ENCODE data around the gene GTF3C5.

GTF3C5 gene

DNA sequence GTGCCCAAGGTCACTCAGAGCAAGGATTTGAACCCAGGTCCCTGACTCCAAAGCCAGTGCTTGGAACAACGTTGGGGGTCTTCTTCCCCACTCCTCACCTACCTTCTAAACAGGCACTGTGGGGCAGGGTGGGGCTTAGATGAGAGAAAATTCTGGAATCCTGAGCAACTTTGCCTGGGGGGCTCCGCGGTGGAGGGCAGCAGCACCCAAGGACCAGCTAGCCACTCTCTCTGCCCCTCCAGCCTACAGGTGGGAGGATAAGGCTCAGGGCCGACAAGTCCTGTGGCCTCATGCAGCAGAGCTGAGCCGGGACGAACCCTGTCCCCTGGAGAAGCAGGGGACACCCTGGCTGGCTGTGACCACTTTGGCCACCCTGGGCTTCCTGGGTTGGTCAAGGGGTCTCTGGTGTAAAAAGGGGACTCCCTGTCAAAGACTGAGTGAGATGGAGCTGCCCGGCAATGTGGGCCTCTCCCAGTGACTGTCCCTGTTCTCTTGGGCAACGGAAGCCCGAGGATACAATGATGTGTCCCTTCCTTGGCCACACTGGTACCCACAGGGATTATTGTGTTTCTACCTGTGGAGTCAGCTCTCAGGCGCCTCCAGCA, 57.5 kb downstream of the GTF3C5 start:
- Histone ChIP-seq H3K4me2 (ENCODE audit: low read depth, low read length, poor library complexity, severe bottlenecking) (no peak overlapping the region), H3K79me2 (ENCODE audit: insufficient read depth, low read length) (no peaks in the 10 kb centered on the region), H3K4me1 (ENCODE audit: insufficient read depth, low read length, poor library complexity, severe bottlenecking) (no peaks in the 10 kb centered on the region), H3K36me3 (ENCODE audit: insufficient read depth, low read length) (no peaks in the 10 kb centered on the region), H3F3A (ENCODE audit: low read depth) (no peaks in the 10 kb centered on the region), H4K20me1 (ENCODE audit: insufficient read depth, low read length, poor library complexity, severe bottlenecking) (no peaks in the 10 kb centered on the region), H2AFZ (ENCODE audit: low read length) (no peak overlapping the region), H3K4me3 (ENCODE audit: low read length, poor library complexity, severe bottlenecking) (no peak overlapping the region), H3K9ac (ENCODE audit: low read depth, low read length, poor library complexity, severe bottlenecking) (no peak overlapping the region), H3K27me3 (ENCODE audit: insufficient read depth, low read length, poor library complexity, severe bottlenecking) (no peaks in the 10 kb centered on the region), H3K9me2 (replicated peaks; ENCODE audit: low read depth, low read length) (no peaks in the 10 kb centered on the region), H3K9me3 (ENCODE audit: insufficient read depth, low read depth, low read length) (no peaks in the 10 kb centered on the region)
- TF ChIP-seq, protein P1, sequence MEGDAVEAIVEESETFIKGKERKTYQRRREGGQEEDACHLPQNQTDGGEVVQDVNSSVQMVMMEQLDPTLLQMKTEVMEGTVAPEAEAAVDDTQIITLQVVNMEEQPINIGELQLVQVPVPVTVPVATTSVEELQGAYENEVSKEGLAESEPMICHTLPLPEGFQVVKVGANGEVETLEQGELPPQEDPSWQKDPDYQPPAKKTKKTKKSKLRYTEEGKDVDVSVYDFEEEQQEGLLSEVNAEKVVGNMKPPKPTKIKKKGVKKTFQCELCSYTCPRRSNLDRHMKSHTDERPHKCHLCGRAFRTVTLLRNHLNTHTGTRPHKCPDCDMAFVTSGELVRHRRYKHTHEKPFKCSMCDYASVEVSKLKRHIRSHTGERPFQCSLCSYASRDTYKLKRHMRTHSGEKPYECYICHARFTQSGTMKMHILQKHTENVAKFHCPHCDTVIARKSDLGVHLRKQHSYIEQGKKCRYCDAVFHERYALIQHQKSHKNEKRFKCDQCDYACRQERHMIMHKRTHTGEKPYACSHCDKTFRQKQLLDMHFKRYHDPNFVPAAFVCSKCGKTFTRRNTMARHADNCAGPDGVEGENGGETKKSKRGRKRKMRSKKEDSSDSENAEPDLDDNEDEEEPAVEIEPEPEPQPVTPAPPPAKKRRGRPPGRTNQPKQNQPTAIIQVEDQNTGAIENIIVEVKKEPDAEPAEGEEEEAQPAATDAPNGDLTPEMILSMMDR (conservative IDR thresholded peaks at IDR 0.05; ENCODE audit: low read length) = no peak

DNA sequence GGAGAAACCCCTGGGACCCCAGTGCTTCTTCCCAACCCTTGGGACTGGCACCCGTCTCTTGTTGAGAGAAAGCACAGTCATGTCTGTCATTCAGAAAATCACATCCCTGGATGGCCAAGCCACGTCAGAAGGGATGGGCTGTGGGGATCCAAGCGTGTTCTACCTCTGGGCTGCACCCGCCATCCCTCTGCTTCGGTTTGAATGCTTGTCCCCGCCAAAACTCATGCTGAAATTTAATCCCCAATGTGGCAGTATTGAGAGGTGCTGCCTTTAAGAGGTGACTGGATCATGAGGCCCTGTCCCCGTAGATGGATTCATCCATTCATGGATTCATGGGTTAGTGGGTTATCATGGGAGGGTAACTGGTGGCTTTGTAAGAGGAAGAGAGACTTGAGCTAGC, 58.0 kb downstream of the GTF3C5 start:
- H4K20me1 ChIP-seq (ENCODE audit: insufficient read depth, low read length, poor library complexity, severe bottlenecking) = no peaks in the 10 kb centered on the region
- H3K4me1 ChIP-seq (ENCODE audit: insufficient read depth, low read length, poor library complexity, severe bottlenecking) = no peaks in the 10 kb centered on the region
- H3K79me2 ChIP-seq (ENCODE audit: insufficient read depth, low read length) = no peaks in the 10 kb centered on the region
- H3K4me2 ChIP-seq (ENCODE audit: low read depth, low read length, poor library complexity, severe bottlenecking) = no peak overlapping the region
- no peak overlapping the region for H3K9ac ChIP-seq (ENCODE audit: low read depth, low read length, poor library complexity, severe bottlenecking)
- no peaks in the 10 kb centered on the region for H3K9me3 ChIP-seq (ENCODE audit: insufficient read depth, low read depth, low read length)
- no peaks in the 10 kb centered on the region for H3K9me2 ChIP-seq (replicated peaks; ENCODE audit: low read depth, low read length)
- no peaks in the 10 kb centered on the region for H3K36me3 ChIP-seq (ENCODE audit: insufficient read depth, low read length)
- H3K27me3 ChIP-seq (ENCODE audit: insufficient read depth, low read length, poor library complexity, severe bottlenecking) = no peaks in the 10 kb centered on the region
- H2AFZ ChIP-seq (ENCODE audit: low read length) = no peak overlapping the region
- TF ChIP-seq, protein P1 (conservative IDR thresholded peaks at IDR 0.05; ENCODE audit: low read length) = no peak
- TF ChIP-seq EZH2phosphoT487 (IDR thresholded peaks at IDR 0.05; ENCODE audit: borderline replicate concordance) = no peak
- H3K4me3 ChIP-seq (ENCODE audit: low read length, poor library complexity, severe bottlenecking) = no peak overlapping the region
- H3F3A ChIP-seq (ENCODE audit: low read depth) = no peaks in the 10 kb centered on the region

DNA sequence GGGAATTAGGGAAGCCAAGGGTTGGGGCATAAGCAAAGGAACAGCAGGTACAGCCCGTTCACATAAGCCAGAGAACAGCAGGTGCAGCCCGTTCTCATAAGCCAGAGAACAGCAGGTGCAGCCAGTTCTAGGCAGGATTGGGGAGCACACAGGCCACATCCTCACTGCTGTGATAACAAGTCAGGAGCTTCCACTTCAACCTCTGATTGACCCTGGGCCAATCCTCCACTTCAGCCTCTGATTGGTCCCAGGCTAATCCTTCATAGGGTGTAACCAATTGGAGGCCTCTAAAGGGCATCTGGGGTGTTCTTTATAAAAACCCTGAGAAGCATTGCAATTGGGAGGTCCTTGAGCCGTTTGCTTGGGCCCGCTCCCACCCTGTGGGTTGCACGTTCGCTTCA, 58.5 kb downstream of the GTF3C5 start:
- no peak for TF ChIP-seq EZH2phosphoT487 (IDR thresholded peaks at IDR 0.05; ENCODE audit: borderline replicate concordance)
- TF ChIP-seq, protein P1 (conservative IDR thresholded peaks at IDR 0.05; ENCODE audit: low read length) = no peak
- no peaks in the 10 kb centered on the region for H3K4me1 ChIP-seq (ENCODE audit: insufficient read depth, low read length, poor library complexity, severe bottlenecking)
- H3K4me2 ChIP-seq (ENCODE audit: low read depth, low read length, poor library complexity, severe bottlenecking) = no peak overlapping the region
- H3K9me3 ChIP-seq (ENCODE audit: insufficient read depth, low read depth, low read length) = no peaks in the 10 kb centered on the region
- no peaks in the 10 kb centered on the region for H4K20me1 ChIP-seq (ENCODE audit: insufficient read depth, low read length, poor library complexity, severe bottlenecking)
- no peak overlapping the region for H3K4me3 ChIP-seq (ENCODE audit: low read length, poor library complexity, severe bottlenecking)
- H3K27me3 ChIP-seq (ENCODE audit: insufficient read depth, low read length, poor library complexity, severe bottlenecking) = no peaks in the 10 kb centered on the region
- no peaks in the 10 kb centered on the region for H3K79me2 ChIP-seq (ENCODE audit: insufficient read depth, low read length)
- H3K36me3 ChIP-seq (ENCODE audit: insufficient read depth, low read length) = no peaks in the 10 kb centered on the region
- H2AFZ ChIP-seq (ENCODE audit: low read length) = no peak overlapping the region
- no peaks in the 10 kb centered on the region for H3F3A ChIP-seq (ENCODE audit: low read depth)
- no peak overlapping the region for H3K9ac ChIP-seq (ENCODE audit: low read depth, low read length, poor library complexity, severe bottlenecking)
- H3K9me2 ChIP-seq (replicated peaks; ENCODE audit: low read depth, low read length) = no peaks in the 10 kb centered on the region

Data from Loucy (cell line).